ENCODE results near the gene CLMP. TPM values are rescaled to one million over a fixed set of nuclear protein-coding genes. Genes with fewer than 3 reads are reported as not detected.

The CLMP gene
- total RNA-seq, 1 experiment from 2014 or later, result 3.2 TPM

- ATAC-seq, result no peak
- ChIA-PET POLR2A (interaction anchor here (2.8 kb wide), 1 partner anchor 9 kb away, joined by 20 read pairs; the partner anchor contains the start of gene HSPA8), RAD21 (ENCODE audit: low non-redundant PET in 1 of 2, low total read pairs in 2 of 2, uncharacterized antibody in 2 of 2, unreplicated experiment in 2 of 2) (interaction anchor here (0.6 to 1.1 kb wide), 3 partner anchors 32 to 866 kb away, joined by 3 to 5 read pairs (median 3); no protein-coding TSS in a partner anchor), CTCF (interaction anchor here (0.7 to 3.9 kb wide), 13 partner anchors 9 to 473 kb away, joined by 3 to 61 read pairs (median 6); partner anchors contain the start of gene HSPA8)
- H4K20me1 ChIP-seq (ENCODE audit: insufficient read depth), result peaks cover 28% of the 10 kb centered on the region; the same call in 1 of the 2 replicates
- DNase-seq (ENCODE audit: low read depth, low spot score), result no peak
- H3K36me3 ChIP-seq (ENCODE audit: control insufficient read depth in 1 of 2, insufficient read depth in 2 of 2, low read length in 2 of 2), result peaks cover 17 to 29% of the 10 kb centered on the region in 2 experiments
- H3K4me2 ChIP-seq (ENCODE audit: low read length), result no peak overlapping the region
- BruUV-seq (replicated peaks), result no TSS peak
- TF ChIP-seq EGR1 (IDR thresholded peaks at IDR 0.05; ENCODE audit: low read depth) (no peak), CEBPB (IDR thresholded peaks at IDR 0.05; ENCODE audit: low read depth) (no peak), TCF7L2 (IDR thresholded peaks at IDR 0.05; ENCODE audit: borderline replicate concordance, extremely low read depth, insufficient read depth, insufficient read length) (no peak), CBX3 (IDR thresholded peaks at IDR 0.05; ENCODE audit: low read depth) (no peak), POLR2AphosphoS5 (IDR thresholded peaks at IDR 0.05; ENCODE audit: low read depth, low read length) (no peak), SP1 (IDR thresholded peaks at IDR 0.05; ENCODE audit: low read depth) (no peak), ZFX (IDR thresholded peaks at IDR 0.05) (no peak), FOSL1 (IDR thresholded peaks at IDR 0.05; ENCODE audit: low read depth) (no peak), ZNF274 (IDR thresholded peaks at IDR 0.05; ENCODE audit: low read depth, low read length) (no peak)
- TF ChIP-seq, protein P1, sequence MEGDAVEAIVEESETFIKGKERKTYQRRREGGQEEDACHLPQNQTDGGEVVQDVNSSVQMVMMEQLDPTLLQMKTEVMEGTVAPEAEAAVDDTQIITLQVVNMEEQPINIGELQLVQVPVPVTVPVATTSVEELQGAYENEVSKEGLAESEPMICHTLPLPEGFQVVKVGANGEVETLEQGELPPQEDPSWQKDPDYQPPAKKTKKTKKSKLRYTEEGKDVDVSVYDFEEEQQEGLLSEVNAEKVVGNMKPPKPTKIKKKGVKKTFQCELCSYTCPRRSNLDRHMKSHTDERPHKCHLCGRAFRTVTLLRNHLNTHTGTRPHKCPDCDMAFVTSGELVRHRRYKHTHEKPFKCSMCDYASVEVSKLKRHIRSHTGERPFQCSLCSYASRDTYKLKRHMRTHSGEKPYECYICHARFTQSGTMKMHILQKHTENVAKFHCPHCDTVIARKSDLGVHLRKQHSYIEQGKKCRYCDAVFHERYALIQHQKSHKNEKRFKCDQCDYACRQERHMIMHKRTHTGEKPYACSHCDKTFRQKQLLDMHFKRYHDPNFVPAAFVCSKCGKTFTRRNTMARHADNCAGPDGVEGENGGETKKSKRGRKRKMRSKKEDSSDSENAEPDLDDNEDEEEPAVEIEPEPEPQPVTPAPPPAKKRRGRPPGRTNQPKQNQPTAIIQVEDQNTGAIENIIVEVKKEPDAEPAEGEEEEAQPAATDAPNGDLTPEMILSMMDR (IDR thresholded peaks at IDR 0.05 in 2 of 3, conservative IDR thresholded peaks at IDR 0.05 in 1 of 3; ENCODE audit: borderline replicate concordance in 1 of 3, insufficient read depth in 1 of 3, low read depth in 2 of 3, low read length in 2 of 3), result no peak
- TF ChIP-seq, protein P2, sequence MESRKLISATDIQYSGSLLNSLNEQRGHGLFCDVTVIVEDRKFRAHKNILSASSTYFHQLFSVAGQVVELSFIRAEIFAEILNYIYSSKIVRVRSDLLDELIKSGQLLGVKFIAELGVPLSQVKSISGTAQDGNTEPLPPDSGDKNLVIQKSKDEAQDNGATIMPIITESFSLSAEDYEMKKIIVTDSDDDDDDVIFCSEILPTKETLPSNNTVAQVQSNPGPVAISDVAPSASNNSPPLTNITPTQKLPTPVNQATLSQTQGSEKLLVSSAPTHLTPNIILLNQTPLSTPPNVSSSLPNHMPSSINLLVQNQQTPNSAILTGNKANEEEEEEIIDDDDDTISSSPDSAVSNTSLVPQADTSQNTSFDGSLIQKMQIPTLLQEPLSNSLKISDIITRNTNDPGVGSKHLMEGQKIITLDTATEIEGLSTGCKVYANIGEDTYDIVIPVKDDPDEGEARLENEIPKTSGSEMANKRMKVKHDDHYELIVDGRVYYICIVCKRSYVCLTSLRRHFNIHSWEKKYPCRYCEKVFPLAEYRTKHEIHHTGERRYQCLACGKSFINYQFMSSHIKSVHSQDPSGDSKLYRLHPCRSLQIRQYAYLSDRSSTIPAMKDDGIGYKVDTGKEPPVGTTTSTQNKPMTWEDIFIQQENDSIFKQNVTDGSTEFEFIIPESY (IDR thresholded peaks at IDR 0.05; ENCODE audit: extremely low read depth, insufficient replicate concordance, low read length), result no peak
- no peaks in the 10 kb centered on the region for H3K4me1 ChIP-seq (ENCODE audit: control insufficient read depth in 1 of 2, insufficient read depth in 2 of 2, low read length in 2 of 2)
- no peak overlapping the region for H3K9ac ChIP-seq (ENCODE audit: low read length)
- H3K4me3 ChIP-seq (replicated peaks in 1 of 2; ENCODE audit: low read depth in 1 of 2, low read length in 2 of 2), result no peak overlapping the region
- H3K79me2 ChIP-seq (ENCODE audit: insufficient read depth, low read length), result peaks cover 13% of the 10 kb centered on the region
- H3K27me3 ChIP-seq (ENCODE audit: insufficient read depth, low read length), result no peaks in the 10 kb centered on the region
- no peaks in the 10 kb centered on the region for H3K9me3 ChIP-seq (ENCODE audit: control insufficient read depth in 1 of 2, insufficient read depth in 1 of 2, low read depth in 1 of 2, low read length in 2 of 2)
- no peak overlapping the region for H2AFZ ChIP-seq (ENCODE audit: low read depth, low read length, poor library complexity, severe bottlenecking)
- H3K27ac ChIP-seq (ENCODE audit: low read depth, low read length), result no peak overlapping the region
- H3K9me2 ChIP-seq (ENCODE audit: insufficient read depth), result no peaks in the 10 kb centered on the region
- intact Hi-C loops (cut with micrococcal nuclease), result loop anchor here (5.0 to 10.0 kb wide), 2 partner anchors 138 to 471 kb away; no protein-coding TSS in a partner anchor
These were observed 141.9 kb downstream of the CLMP start for GRCh38 chr11:123052901-123053721.

All from HCT116 (cell line).